H9 (cell line): ENCODE data around the gene CALN1. TPM values are rescaled to one million over a fixed set of nuclear protein-coding genes. Genes with fewer than 3 reads are reported as not detected.

Source experiments
- DNase-seq: peaks from one replicate; pipeline ENCODE4 v3.0.0-alpha.2; 2017
- H2AFZ ChIP-seq: one replicate; pipeline ENCODE4 v1.6.1; 2013; ENCODE audit warnings: mild to moderate bottlenecking, low read length, control low read depth, moderate library complexity
- H2AK5ac ChIP-seq: 2 replicates; pipeline ENCODE4 v1.6.1; 2013; ENCODE audit warnings: low read length, control low read depth, mixed read lengths; ENCODE audit not compliant: insufficient read length
- H2BK120ac ChIP-seq: one replicate; pipeline ENCODE4 v1.6.1; 2013; ENCODE audit warnings: low read depth, mild to moderate bottlenecking, low read length, control low read depth, inconsistent platforms; ENCODE audit not compliant: poor library complexity, severe bottlenecking
- H2BK12ac ChIP-seq: 2 replicates; pipeline ENCODE4 v1.6.1; 2013; ENCODE audit warnings: low read length, control low read depth, mixed read lengths, low read depth; ENCODE audit not compliant: insufficient read length
- H2BK15ac ChIP-seq: 2 replicates; pipeline ENCODE4 v1.6.1; 2013; ENCODE audit warnings: low read depth, low read length, control low read depth
- H2BK20ac ChIP-seq: one replicate; pipeline ENCODE4 v1.6.1; 2013; ENCODE audit warnings: low read depth, mild to moderate bottlenecking, low read length, control low read depth, inconsistent platforms; ENCODE audit not compliant: poor library complexity, severe bottlenecking
- H2BK5ac ChIP-seq: 2 replicates; pipeline ENCODE4 v1.6.1; 2013; ENCODE audit warnings: low read length, control low read depth, mixed read lengths; ENCODE audit not compliant: insufficient read length
- H3K14ac ChIP-seq: 2 replicates; pipeline ENCODE4 v1.6.1; 2013; ENCODE audit warnings: low read length, control low read depth; ENCODE audit not compliant: insufficient read depth
- H3K18ac ChIP-seq: 2 replicates; pipeline ENCODE4 v1.6.1; 2013; ENCODE audit warnings: low read depth, mild to moderate bottlenecking, mixed read lengths, low read length, control low read depth; ENCODE audit not compliant: insufficient read length
- H3K23ac ChIP-seq: 2 replicates; pipeline ENCODE4 v1.6.1; 2013; ENCODE audit warnings: low read length, control low read depth, mixed read lengths, low read depth; ENCODE audit not compliant: insufficient read length
- H3K23me2 ChIP-seq: 2 replicates; pipeline ENCODE4 v1.6.1; 2013; ENCODE audit warnings: low read depth, mild to moderate bottlenecking, mixed read lengths, low read length, control low read depth; ENCODE audit not compliant: insufficient read length, poor library complexity, severe bottlenecking
- H3K27ac ChIP-seq: 2 replicates; pipeline ENCODE4 v1.5.1; 2013; ENCODE audit warnings: low read length, control low read depth, mixed read lengths, low read depth; ENCODE audit not compliant: insufficient read length
- H3K27me3 ChIP-seq: 2 replicates; pipeline ENCODE4 v1.6.1; 2013; ENCODE audit warnings: low read length, control low read depth, inconsistent platforms; ENCODE audit not compliant: insufficient read depth
- H3K4ac ChIP-seq: 2 replicates; pipeline ENCODE4 v1.6.1; 2013; ENCODE audit warnings: low read depth, mild to moderate bottlenecking, control low read depth, inconsistent platforms, low read length, moderate library complexity
- H3K4me1 ChIP-seq: 2 replicates; pipeline ENCODE4 v1.6.1; 2013; ENCODE audit warnings: low read length, control low read depth, inconsistent platforms; ENCODE audit not compliant: insufficient read depth
- H3K4me2 ChIP-seq: 2 replicates; pipeline ENCODE4 v1.6.1; 2013; ENCODE audit warnings: low read length, control low read depth, mixed read lengths; ENCODE audit not compliant: insufficient read length, insufficient read depth
- H3K56ac ChIP-seq: 2 replicates; pipeline ENCODE4 v1.6.1; 2013; ENCODE audit warnings: low read depth, mild to moderate bottlenecking, mixed read lengths, low read length, control low read depth; ENCODE audit not compliant: insufficient read length
- H3K79me1 ChIP-seq: 2 replicates; pipeline ENCODE4 v1.6.1; 2013; ENCODE audit warnings: low read depth, mild to moderate bottlenecking, moderate library complexity, low read length, control low read depth, inconsistent platforms; ENCODE audit not compliant: insufficient read depth, poor library complexity, severe bottlenecking
- H3K79me2 ChIP-seq: 2 replicates; pipeline ENCODE4 v1.6.1; 2013; ENCODE audit warnings: low read length, control low read depth, inconsistent platforms; ENCODE audit not compliant: insufficient read depth
- H3K9ac ChIP-seq: 2 replicates; pipeline ENCODE4 v1.6.1; 2013; ENCODE audit warnings: low read length, control low read depth, mixed read lengths; ENCODE audit not compliant: insufficient read length; ENCODE audit errors: extremely low read depth
- H3K9me3 ChIP-seq: one replicate; pipeline ENCODE4 v1.6.1; 2013; ENCODE audit warnings: low read depth, low read length, inconsistent platforms; ENCODE audit not compliant: control insufficient read depth
- H3T11ph ChIP-seq: one replicate; pipeline ENCODE4 v1.6.1; 2013; ENCODE audit warnings: mild to moderate bottlenecking, low read length, control low read depth, inconsistent platforms
- H4K20me1 ChIP-seq: one replicate; pipeline ENCODE4 v1.6.1; 2013; ENCODE audit not compliant: control insufficient read depth, insufficient read length, insufficient read depth
- H4K5ac ChIP-seq: 2 replicates; pipeline ENCODE4 v1.6.1; 2013; ENCODE audit warnings: low read depth, mild to moderate bottlenecking, mixed read lengths, low read length, control low read depth; ENCODE audit not compliant: insufficient read length
- H4K8ac ChIP-seq: replicated peaks from 2 replicates; pipeline ENCODE4 v1.6.1; 2013; ENCODE audit warnings: low read length, control low read depth, mixed read lengths, low read depth; ENCODE audit not compliant: insufficient read length
- H4K91ac ChIP-seq: 2 replicates; pipeline ENCODE4 v1.6.1; 2013; ENCODE audit warnings: low read depth, mild to moderate bottlenecking, moderate library complexity, mixed read lengths, low read length, control low read depth; ENCODE audit not compliant: insufficient read length
- H3K27ac Mint-ChIP-seq, 3 experiments: 2 replicates in 2 of 3; 3 replicates in 1 of 3; pipeline ENCODE4 v1.8.0; 2020 to 2021; ENCODE audit warnings: mixed read lengths in 3 of 3, mild to moderate bottlenecking in 1 of 3, moderate library complexity in 1 of 3
- H3K27me3 Mint-ChIP-seq: 2 replicates; pipeline ENCODE4 v1.8.0; 2021; ENCODE audit warnings: low read depth, mild to moderate bottlenecking, moderate library complexity, mixed read lengths
- H3K36me3 Mint-ChIP-seq, 3 experiments: 2 replicates in 2 of 3; 3 replicates in 1 of 3; pipeline ENCODE4 v1.8.0; 2020 to 2021; ENCODE audit warnings: low read depth in 3 of 3, mixed read lengths in 3 of 3; ENCODE audit not compliant: insufficient read depth in 1 of 3
- H3K4me1 Mint-ChIP-seq, 2 experiments: 2 replicates each; pipeline ENCODE4 v1.8.0; 2020; ENCODE audit warnings: mixed read lengths in 2 of 2
- H3K4me3 Mint-ChIP-seq, 2 experiments: 2 replicates in 1 of 2; 3 replicates in 1 of 2; pipeline ENCODE4 v1.8.0; 2020 to 2021; ENCODE audit warnings: mild to moderate bottlenecking in 2 of 2, mixed read lengths in 2 of 2, moderate library complexity in 1 of 2
- H3K9me3 Mint-ChIP-seq, 2 experiments: 2 replicates in 1 of 2; 3 replicates in 1 of 2; pipeline ENCODE4 v1.8.0; 2020; ENCODE audit warnings: mild to moderate bottlenecking in 2 of 2, mixed read lengths in 2 of 2, moderate library complexity in 1 of 2
- CTCF ChIP-seq: fragments of 200-600 bp; sonication (generic); conservative IDR thresholded peaks from 3 replicates; pipeline ENCODE4 v1.8.0; 2021; ENCODE audit warnings: antibody characterized with exemption, mild to moderate bottlenecking
- WGBS: extraction: QIAGEN DNeasy Blood & Tissue Kit; methylation state at CpG from one replicate; pipeline ENCODE4 v1.1.7; 2013; ENCODE audit warnings: missing lambda C conversion rate, low lambda C conversion rate, mixed read lengths; ENCODE audit not compliant: insufficient read length; ENCODE audit errors: extremely low coverage; 5-methylcytosine and 5-hydroxymethylcytosine counted together
- total RNA-seq: library from RNA; stranded (reverse); gene quantifications from 2 replicates; pipeline ENCODE4 v1.2.1, GENCODE V29; 2021

The CALN1 gene
- total RNA-seq, 1 experiment from 2014 or later = 2.8 TPM

- no CpG with 5 or more reads among the region's 3 CpGs for WGBS
- Mint-ChIP-seq H3K4me3 (no peak overlapping the region), H3K4me1 (peaks cover 42 to 44% of the 10 kb centered on the region in 2 experiments), H3K36me3 (peaks cover 2 to 24% (median 20%) of the 10 kb centered on the region in 3 experiments), H3K27me3 (no peaks in the 10 kb centered on the region; the same call in 1 of the 2 replicates), H3K9me3 (peaks cover 6 to 7% of the 10 kb centered on the region in 2 experiments; a peak in 4 of 5 replicates), H3K27ac (0 out of 7 replicates have a peak overlapping the region, but pooled peaks of 2 of the 3 experiments have one; percentile 3 to 46)
- Histone ChIP-seq H3K18ac (no peak overlapping the region), H3K9ac (no peak overlapping the region), H3K27me3 (no peaks in the 10 kb centered on the region), H2BK12ac (no peak overlapping the region), H3K56ac (no peak overlapping the region), H3K4ac (no peak overlapping the region), H2BK120ac (no peak overlapping the region), H3K27ac (no peak overlapping the region), H3K79me2 (no peaks in the 10 kb centered on the region; the same call in 1 of the 2 replicates), H3K14ac (no peak overlapping the region), H3K23ac (no peak overlapping the region), H2BK5ac (no peak overlapping the region), H4K5ac (no peak overlapping the region), H2BK20ac (no peak overlapping the region), H3T11ph (no peak overlapping the region), H4K91ac (no peak overlapping the region), H3K4me1 (peaks cover 9% of the 10 kb centered on the region; the same call in 1 of the 2 replicates), H3K79me1 (no peaks in the 10 kb centered on the region), H2AK5ac (no peak overlapping the region), H3K9me3 (no peaks in the 10 kb centered on the region), H2AFZ (no peak overlapping the region), H4K8ac (no peak overlapping the region), H3K4me2 (no peak overlapping the region), H3K23me2 (no peaks in the 10 kb centered on the region), H2BK15ac (no peak overlapping the region), H4K20me1 (no peaks in the 10 kb centered on the region)
- TF ChIP-seq CTCF = no peak
- DNase-seq = no peak
Observed at GRCh38 chr7:72268796-72269195, 143.3 kb downstream of the CALN1 start.
